GM19324 (cell line): Measurements from ENCODE around the gene KIF12.

Experiments used
- ATAC-seq: cut with Tn5 transposase; IDR thresholded peaks from one replicate; pipeline ENCODE4 v1.9.1; 2021; ENCODE audit warnings: mild to moderate bottlenecking, moderate library complexity; ENCODE audit not compliant: unreplicated experiment, low FRiP score

The KIF12 gene

GRCh38 chr9:114070188-114071103 is 28.6 kb downstream of the KIF12 start:
- no peak for ATAC-seq

DNA sequence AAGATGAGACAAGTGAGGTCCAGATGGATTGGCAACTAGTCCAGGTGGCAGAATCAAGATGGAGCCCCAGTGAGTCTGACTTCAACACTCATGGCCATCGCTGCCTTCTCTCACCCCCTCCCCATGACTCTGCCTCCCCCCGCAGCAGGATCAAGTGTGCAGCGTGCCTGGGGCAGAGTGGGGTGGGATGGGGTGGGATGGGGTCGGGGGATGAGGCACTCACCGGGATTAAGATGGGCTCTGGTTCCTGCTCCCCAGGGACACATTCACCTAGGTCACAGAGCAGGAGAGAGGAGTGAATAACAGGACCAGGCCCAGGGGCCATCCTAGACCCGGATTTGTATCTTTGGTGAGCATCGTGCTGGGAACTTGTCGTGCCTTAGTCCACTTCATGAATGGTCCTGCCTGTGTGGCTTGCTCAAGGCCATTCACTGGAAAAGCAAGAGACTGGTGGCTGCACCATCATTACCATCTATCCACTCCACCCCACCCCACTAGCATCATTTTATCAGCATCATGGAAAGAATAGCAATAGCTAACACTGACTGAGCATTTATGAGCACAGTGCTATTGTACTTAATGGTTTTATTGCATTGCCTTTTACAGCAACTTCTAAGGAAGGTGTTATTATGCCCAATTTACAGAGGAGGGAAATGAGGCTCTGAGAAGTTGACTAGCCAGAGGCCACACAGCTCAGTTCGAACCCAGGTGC is 29.5 kb downstream of the KIF12 start:
- no peak for ATAC-seq

GRCh38 chr9:114065304-114065703 is 33.8 kb downstream of the KIF12 start:
- no peak for ATAC-seq

DNA sequence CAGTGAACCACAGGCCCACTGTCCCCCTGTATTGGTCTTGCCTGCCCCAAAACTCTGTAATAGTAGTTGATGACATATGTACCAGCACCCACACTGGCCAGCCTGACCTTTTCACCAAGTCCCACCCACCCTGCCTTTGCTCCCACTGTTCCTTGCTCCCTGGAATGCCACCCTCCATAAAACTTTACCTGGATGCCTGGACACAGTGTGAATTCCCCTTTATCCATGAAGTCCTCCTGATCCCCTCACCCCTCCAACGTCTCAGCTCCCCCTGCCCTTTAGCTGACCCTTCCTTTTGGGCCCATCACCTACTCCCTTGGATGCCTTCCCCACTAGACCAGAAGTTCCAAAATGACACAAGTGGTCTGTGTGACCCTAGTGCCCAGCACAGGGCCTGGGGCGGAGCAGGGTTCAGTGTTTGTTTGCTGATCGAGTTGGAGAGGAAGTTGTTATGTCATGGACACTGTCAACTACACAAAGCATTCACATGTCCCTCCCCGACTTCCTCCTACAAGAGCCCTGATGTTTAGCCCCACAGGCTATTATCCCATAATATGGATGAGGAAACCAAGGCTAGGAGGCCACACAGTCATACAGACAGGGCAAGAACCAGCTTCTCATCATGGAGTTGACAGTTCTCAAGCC is 37.1 kb downstream of the KIF12 start:
- ATAC-seq = no peak

DNA sequence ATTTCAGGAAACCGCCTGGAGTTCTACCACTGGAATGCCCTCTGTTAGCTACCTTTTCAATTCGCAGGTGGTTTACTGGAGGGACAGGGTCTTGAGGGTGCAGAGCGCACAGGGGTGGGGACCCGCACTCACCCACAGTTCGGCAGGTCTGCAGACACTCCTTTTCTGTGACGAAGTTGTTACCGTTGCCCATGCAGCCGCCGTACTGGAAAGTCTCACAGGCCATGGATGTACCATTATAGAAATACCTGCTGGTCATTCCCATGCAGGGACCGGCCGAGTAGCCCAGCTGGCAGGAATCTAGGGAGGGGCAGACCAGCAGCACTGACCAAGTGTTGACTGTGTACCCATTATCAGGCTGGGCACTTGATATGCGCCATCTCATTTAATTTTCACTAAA is 37.8 kb downstream of the KIF12 start:
- ATAC-seq = no peak

GRCh38 chr9:114060711-114061110 is 38.4 kb downstream of the KIF12 start:
- ATAC-seq = no peak

DNA sequence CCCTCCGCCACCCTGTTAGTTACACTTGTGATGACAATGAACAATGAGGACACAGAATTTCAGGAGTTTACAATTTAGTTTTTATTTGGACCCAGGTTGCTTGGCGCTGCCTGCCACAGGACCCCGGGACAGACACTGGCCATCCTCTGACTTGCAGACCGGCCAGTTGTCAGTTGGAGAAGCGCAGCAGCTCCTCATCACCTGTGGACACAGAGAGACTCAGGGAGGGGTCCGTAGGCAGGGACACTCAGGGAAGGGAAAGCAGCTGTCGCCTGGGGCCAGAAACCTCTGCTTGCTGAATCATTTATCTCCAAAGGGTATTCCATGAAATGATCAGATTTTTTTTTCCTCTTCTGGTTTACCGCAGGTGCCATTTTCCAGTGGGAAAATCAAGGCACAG is 39.0 kb downstream of the KIF12 start:
- ATAC-seq = no peak

DNA sequence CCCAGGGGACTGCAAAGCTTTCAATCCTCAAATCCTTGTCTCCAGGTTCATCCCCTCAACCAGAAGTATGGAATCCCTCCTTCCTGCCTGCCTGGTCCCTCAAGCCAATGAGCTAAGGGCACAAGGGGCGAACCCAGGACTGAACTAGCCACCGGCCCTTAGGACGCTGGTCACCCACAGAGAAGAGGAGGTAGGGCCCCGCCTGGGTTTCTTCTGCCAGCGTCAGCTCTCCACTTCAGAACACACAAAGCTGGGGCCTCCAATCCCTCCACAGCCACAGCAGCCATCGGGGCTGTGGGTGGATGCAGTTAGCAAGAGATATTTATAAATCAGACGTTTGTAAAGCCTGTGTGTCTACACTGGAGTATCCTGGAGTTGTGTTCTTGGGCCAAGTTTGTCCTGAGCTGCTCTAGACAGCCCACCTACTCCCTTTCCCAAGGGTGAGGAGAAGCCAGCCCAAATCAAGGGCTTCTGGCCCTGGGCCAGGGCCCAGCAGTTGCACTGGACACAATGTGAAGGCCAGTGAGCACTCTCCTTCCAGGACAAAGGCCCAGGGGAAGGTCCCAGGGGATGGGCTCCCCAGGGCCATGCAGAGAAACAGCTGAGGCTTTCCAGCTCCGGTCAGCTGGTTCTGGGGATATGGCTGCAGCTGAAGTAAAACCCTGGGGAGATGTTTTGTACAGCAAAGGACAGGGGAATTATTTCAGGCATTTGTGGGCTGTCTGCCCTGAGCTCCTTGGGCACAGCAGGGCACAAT is 39.9 kb downstream of the KIF12 start:
- no peak for ATAC-seq

- no peak for ATAC-seq
Observed at GRCh38 chr9:114058688-114059046, 40.4 kb downstream of the KIF12 start.

DNA sequence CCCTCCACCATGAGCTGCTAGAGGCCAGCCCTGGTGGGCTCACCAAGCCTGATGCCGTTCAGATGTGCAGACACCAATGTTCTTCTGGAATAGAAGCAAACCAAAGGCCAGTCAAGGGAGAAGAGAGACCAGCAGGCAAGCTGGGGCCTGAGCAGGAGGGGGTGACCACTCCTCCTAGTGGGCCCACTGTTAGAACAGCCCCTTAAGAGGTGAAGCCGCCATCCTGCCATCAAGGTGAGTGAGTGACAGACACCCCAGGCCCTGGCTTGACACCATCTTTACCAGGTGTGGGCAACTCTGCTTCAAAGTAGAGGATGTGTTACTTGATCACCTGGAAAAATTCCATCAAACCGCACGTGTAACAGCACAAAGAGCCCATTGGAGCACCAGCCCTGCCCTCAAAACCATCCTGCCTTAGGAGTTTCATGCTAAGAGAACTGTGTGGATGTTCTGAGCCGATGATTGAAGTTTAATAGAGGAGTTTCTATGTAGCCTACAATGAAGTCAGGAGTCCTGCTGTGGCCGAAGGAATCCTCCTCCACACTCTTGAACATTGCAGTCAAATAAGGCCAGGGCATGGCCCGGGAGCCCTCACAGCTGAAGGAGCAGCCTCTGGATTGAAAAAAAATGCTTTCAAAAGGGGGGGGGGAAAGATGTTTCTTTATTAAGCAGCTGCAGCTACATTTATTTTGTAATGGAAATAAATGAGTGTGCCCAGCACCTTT is 41.8 kb downstream of the KIF12 start:
- no peak for ATAC-seq

- no peak for ATAC-seq
Observed at GRCh38 chr9:114056527-114056926, 42.6 kb downstream of the KIF12 start.

DNA sequence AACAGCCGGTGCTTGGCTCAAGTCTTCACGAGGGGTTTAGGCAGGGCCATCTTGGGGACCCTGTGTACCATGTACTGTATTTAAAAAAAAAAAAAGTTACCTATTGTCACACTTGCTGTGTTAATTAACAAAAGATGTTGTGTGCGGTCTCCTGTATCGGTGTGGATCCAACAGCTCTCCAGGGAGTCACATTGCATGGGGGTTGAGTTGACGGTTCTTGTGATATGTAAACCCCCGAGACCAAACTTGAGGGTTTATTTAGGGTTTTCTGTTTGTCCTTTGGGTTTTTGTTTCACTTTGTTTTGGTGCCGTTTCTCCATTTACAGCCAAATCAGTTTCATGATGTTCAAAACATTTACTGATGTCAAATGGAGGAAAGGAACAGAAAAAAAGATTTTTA is 43.2 kb downstream of the KIF12 start:
- ATAC-seq = no peak

GRCh38 chr9:114055061-114055460 is 44.0 kb downstream of the KIF12 start:
- no peak for ATAC-seq

DNA sequence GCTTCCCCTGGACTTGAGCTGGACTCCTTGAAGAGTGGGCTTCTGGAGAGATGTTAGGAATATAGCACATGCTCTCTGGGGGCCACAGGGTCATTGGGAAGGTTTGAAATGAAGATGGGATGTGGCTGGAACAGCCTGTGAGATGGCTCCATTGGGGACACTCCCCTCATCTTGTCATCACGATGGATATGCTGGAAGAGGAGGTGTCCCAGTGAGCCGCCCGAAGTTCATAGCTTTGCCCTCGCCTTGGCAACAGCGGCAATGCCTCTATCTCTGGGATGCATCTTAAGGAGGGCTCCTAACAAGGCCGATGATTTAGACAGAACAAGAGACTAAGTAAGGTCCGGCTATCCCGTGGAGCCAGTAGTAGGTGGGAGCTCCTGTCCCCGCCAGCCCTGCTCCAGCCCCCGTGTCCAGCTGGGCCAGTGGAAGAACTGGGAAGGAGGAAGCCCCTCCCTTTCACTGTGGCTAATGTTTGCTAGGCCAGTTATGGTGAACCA is 44.9 kb downstream of the KIF12 start:
- no peak for ATAC-seq

DNA sequence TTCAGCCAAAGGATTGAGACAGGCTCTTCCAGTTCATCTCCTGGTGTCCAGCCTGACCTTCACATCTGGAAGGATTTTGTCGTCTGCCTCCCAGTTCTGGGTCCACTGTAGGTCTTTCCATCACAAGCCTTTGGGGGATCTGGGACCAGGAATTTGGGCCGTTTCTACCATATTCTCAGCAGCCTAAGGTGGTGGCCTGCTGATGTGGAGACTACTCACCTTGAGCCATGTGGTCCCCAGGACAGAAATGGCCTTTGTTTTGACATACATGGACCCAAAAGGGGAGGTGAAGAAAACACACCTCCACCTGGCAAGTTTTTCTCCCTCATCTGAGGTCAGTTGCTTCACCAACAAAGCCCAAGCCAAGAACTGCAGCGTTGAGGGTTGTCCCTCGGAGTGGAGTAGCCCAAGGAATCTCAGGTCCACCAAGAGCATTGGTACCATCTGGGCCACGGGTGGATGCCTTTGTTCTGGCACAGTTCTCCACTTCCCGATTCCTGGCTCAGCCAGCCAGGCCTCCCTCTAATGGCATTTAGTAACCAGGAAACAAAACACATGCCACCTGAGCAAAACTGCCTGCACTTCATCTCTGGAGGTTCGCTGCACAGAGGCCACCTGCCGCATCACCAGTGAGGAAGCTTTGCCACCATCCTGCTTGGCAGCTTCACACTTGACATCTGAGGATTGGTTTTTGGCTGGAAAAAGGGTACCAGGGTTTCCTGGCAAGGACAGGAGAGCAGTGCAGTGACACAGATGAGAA is 45.7 kb downstream of the KIF12 start:
- no peak for ATAC-seq

- ATAC-seq = no peak
Observed at GRCh38 chr9:114051706-114052105, 47.4 kb downstream of the KIF12 start.

DNA sequence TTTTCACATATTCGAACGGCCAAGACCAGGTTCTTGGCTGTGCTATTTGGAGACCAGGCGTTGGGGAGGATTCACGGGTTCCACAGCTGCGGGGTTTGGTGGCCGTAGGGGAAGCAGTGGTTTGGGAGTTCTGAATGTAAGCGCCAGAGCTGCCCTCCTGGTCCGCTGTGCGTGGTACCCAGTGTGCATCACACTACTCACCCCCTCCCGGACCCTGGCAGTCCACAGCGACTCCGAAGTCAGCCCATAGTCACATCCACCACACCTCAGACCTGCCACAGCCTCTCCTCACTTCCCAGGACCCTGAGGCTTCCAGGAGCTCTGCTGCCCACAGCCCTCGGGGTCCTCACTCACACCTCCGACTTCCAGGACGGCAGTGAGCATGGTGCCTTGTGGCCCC is 47.8 kb downstream of the KIF12 start:
- no peak for ATAC-seq

GRCh38 chr9:114050646-114051045 is 48.4 kb downstream of the KIF12 start:
- no peak for ATAC-seq

- ATAC-seq = no peak
Observed at GRCh38 chr9:114050226-114050568, 48.9 kb downstream of the KIF12 start.
